Measurements from ENCODE around the gene SELENOW. TPM values are rescaled to one million over a fixed set of nuclear protein-coding genes. Genes with fewer than 3 reads are reported as not detected.

Gene SELENOW
- total RNA-seq, 1 donor from 2014 or later, result 351 TPM

GRCh38 chr19:47754206-47755064, 24.1 kb upstream of the SELENOW start:
- H3K27ac Mint-ChIP-seq (ENCODE audit: unreplicated experiment), result no peak overlapping the region
- H3K4me3 Mint-ChIP-seq (ENCODE audit: unreplicated experiment), result no peak overlapping the region
- no peaks in the 10 kb centered on the region for H3K4me1 Mint-ChIP-seq (ENCODE audit: low read depth)
- no peak for TF ChIP-seq CTCF (IDR thresholded peaks at IDR 0.05)
- H3K9me3 Mint-ChIP-seq (ENCODE audit: low read depth), result peaks cover 3% of the 10 kb centered on the region
- DNase-seq (ENCODE audit: low spot score), result no peak
- peaks cover 44% of the 10 kb centered on the region for H3K36me3 Mint-ChIP-seq (ENCODE audit: low read depth)
- no peaks in the 10 kb centered on the region for H3K27me3 Mint-ChIP-seq (ENCODE audit: low read depth)

GRCh38 chr19:47755065-47755761, 23.3 kb upstream of the SELENOW start:
- DNase-seq (ENCODE audit: low spot score), result no peak
- Mint-ChIP-seq H3K27ac (ENCODE audit: unreplicated experiment) (no peak overlapping the region), H3K4me1 (ENCODE audit: low read depth) (no peaks in the 10 kb centered on the region), H3K27me3 (ENCODE audit: low read depth) (no peaks in the 10 kb centered on the region), H3K9me3 (ENCODE audit: low read depth) (peaks cover 3% of the 10 kb centered on the region), H3K36me3 (ENCODE audit: low read depth) (peaks cover 45% of the 10 kb centered on the region), H3K4me3 (ENCODE audit: unreplicated experiment) (no peak overlapping the region)
- no peak for TF ChIP-seq CTCF (IDR thresholded peaks at IDR 0.05)

GRCh38 chr19:47755762-47756626, 22.5 kb upstream of the SELENOW start:
- no peaks in the 10 kb centered on the region for H3K4me1 Mint-ChIP-seq (ENCODE audit: low read depth)
- DNase-seq (ENCODE audit: low spot score), result no peak
- peaks cover 43% of the 10 kb centered on the region for H3K36me3 Mint-ChIP-seq (ENCODE audit: low read depth)
- TF ChIP-seq CTCF (IDR thresholded peaks at IDR 0.05), result no peak
- no peak overlapping the region for H3K27ac Mint-ChIP-seq (ENCODE audit: unreplicated experiment)
- no peak overlapping the region for H3K4me3 Mint-ChIP-seq (ENCODE audit: unreplicated experiment)
- no peaks in the 10 kb centered on the region for H3K27me3 Mint-ChIP-seq (ENCODE audit: low read depth)
- peaks cover 3% of the 10 kb centered on the region for H3K9me3 Mint-ChIP-seq (ENCODE audit: low read depth)

- Mint-ChIP-seq H3K9me3 (ENCODE audit: low read depth) (peaks cover 3% of the 10 kb centered on the region), H3K27me3 (ENCODE audit: low read depth) (no peaks in the 10 kb centered on the region), H3K36me3 (ENCODE audit: low read depth) (peaks cover 40% of the 10 kb centered on the region), H3K4me1 (ENCODE audit: low read depth) (no peaks in the 10 kb centered on the region), H3K27ac (ENCODE audit: unreplicated experiment) (no peak overlapping the region), H3K4me3 (ENCODE audit: unreplicated experiment) (no peak overlapping the region)
- TF ChIP-seq CTCF (IDR thresholded peaks at IDR 0.05), result no peak
- DNase-seq (ENCODE audit: low spot score), result no peak
Observed at GRCh38 chr19:47756627-47756929, 21.9 kb upstream of the SELENOW start.
